Measurements from ENCODE around the gene ZNF527. TPM values are rescaled to one million over a fixed set of nuclear protein-coding genes. Genes with fewer than 3 reads are reported as not detected.

ZNF527 gene
- total and polyA plus RNA-seq, 7 donors, result 1.6 to 13.8 (median 6.1) TPM

DNA sequence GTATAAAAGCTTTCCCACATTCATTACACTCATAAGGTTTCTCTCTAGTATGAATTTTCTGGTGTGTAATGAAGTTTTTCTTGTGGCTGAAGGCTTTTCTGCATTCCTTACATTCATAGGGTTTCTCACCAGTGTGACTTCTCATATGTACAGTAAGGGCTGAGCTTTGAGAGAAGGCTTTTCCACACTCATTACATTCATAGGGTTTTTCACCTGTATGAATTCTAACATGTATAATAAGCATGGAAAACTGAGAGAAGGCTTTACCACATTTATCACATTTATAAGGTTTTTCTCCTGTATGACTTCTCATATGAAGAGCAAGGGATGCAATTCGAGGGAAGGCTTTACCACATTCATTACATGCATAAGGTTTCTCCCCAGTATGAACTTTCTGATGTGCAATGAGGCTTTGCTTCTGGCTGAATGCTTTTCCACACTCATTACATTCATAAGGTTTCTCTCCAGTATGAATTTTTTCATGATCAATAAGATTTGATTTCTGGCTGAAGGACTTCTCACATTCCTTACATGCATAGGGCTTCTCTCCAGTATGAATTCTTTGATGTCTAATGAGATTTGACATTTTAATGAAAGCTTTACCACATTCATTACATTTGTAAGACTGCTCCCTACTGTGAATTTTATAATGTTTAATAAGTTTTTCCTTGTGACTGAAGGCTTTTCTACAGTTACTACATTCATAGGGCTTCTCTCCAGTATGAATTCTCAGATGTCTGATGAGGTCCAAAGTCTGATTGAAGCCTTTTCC lies 42.6 kb downstream of the ZNF527 start:
- DNase-seq, result no peak
- intact Hi-C loops (cut with DNase I), result no loop called here
- Histone ChIP-seq H3K4me3 (no peak overlapping the region), H3K27me3 (no peaks in the 10 kb centered on the region), H3K4me1 (no peaks in the 10 kb centered on the region), H3K36me3 (peaks cover 0 to 62% (median 34%) of the 10 kb centered on the region in 4 donors), H3K27ac (no peak overlapping the region), H3K9me3 (peaks cover 49 to 92% (median 75%) of the 10 kb centered on the region in 4 donors)
- 88 to 96% methylated on average over 1 of the region's 1 CpG for WGBS, 2 donors
- TF ChIP-seq POLR2AphosphoS5 (IDR thresholded peaks at IDR 0.05) (no peak), POLR2A (IDR thresholded peaks at IDR 0.05) (no peak), EP300 (IDR thresholded peaks at IDR 0.05) (no peak)
- TF ChIP-seq, protein P1, sequence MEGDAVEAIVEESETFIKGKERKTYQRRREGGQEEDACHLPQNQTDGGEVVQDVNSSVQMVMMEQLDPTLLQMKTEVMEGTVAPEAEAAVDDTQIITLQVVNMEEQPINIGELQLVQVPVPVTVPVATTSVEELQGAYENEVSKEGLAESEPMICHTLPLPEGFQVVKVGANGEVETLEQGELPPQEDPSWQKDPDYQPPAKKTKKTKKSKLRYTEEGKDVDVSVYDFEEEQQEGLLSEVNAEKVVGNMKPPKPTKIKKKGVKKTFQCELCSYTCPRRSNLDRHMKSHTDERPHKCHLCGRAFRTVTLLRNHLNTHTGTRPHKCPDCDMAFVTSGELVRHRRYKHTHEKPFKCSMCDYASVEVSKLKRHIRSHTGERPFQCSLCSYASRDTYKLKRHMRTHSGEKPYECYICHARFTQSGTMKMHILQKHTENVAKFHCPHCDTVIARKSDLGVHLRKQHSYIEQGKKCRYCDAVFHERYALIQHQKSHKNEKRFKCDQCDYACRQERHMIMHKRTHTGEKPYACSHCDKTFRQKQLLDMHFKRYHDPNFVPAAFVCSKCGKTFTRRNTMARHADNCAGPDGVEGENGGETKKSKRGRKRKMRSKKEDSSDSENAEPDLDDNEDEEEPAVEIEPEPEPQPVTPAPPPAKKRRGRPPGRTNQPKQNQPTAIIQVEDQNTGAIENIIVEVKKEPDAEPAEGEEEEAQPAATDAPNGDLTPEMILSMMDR (IDR thresholded peaks at IDR 0.05), result no peak

Other genes starting within 250 kb of the ZNF527 start
- gene ZNF585A, start 198.4 kb upstream of the ZNF527 start, total RNA-seq, result 10 to 100 TPM in 1 of 4 donors, 1 to 10 TPM in 3; 3.9 to 13.7 (median 7.1) TPM
- gene ZNF585A, start 198.4 kb upstream of the ZNF527 start, polyA plus RNA-seq, result 10 to 100 TPM; 12.6 to 33.3 (median 28.2) TPM
- gene ZNF585B, start 160.6 kb upstream of the ZNF527 start, total RNA-seq, result 10 to 100 TPM; 18.6 to 31.4 (median 21.4) TPM
- 1 to 10 TPM; 2.4 to 7.4 (median 3.9) TPM for gene ZNF585B, start 160.6 kb upstream of the ZNF527 start, polyA plus RNA-seq
- gene ZNF383, start 152.9 kb upstream of the ZNF527 start, total RNA-seq, result 10 to 100 TPM; 10.9 to 19.7 (median 13.0) TPM
- 1 to 10 TPM; 1.8 to 4.4 (median 2.8) TPM for gene ZNF383, start 152.9 kb upstream of the ZNF527 start, polyA plus RNA-seq
- gene ZNF569, start 96.3 kb downstream of the ZNF527 start, total RNA-seq, result 10 to 100 TPM in 1 of 4 donors, 1 to 10 TPM in 3; 4.7 to 10.7 (median 5.9) TPM
- 1 to 10 TPM in 1 of 3 donors, under 1 TPM in 2; 0.46 to 1.5 (median 0.60) TPM for gene ZNF569, start 96.3 kb downstream of the ZNF527 start, polyA plus RNA-seq
- gene ZNF570, start 98.3 kb downstream of the ZNF527 start, total RNA-seq, result 1 to 10 TPM; 8.1 to 8.7 (median 8.4) TPM
- 1 to 10 TPM; 1.8 to 2.0 (median 1.8) TPM for gene ZNF570, start 98.3 kb downstream of the ZNF527 start, polyA plus RNA-seq
- gene ZNF793, start 135.8 kb downstream of the ZNF527 start, total RNA-seq, result 1 to 10 TPM; 2.9 to 6.1 (median 5.4) TPM
- gene ZNF793, start 135.8 kb downstream of the ZNF527 start, polyA plus RNA-seq, result 1 to 10 TPM; 1.2 to 3.0 (median 1.6) TPM
- gene ZNF571, start 223.7 kb downstream of the ZNF527 start, total RNA-seq, result 10 to 100 TPM in 1 of 4 donors, 1 to 10 TPM in 3; 3.1 to 11.4 (median 5.2) TPM
- 1 to 10 TPM; 1.2 to 2.1 (median 1.6) TPM for gene ZNF571, start 223.7 kb downstream of the ZNF527 start, polyA plus RNA-seq
- gene ZNF540, start 223.8 kb downstream of the ZNF527 start, total RNA-seq, result 1 to 10 TPM; 6.4 to 8.0 (median 7.1) TPM
- gene ZNF540, start 223.8 kb downstream of the ZNF527 start, polyA plus RNA-seq, result 1 to 10 TPM in 1 of 3 donors, under 1 TPM in 1, not detected in 1; 0.60 to 2.1 TPM